ENCODE results near the gene AFG1L.
"Not testable (repeated sequence)": the region's sequence is repeated elsewhere in the genome, so short reads cannot be mapped to it uniquely, and the experiment has no call there.

The AFG1L gene

DNA sequence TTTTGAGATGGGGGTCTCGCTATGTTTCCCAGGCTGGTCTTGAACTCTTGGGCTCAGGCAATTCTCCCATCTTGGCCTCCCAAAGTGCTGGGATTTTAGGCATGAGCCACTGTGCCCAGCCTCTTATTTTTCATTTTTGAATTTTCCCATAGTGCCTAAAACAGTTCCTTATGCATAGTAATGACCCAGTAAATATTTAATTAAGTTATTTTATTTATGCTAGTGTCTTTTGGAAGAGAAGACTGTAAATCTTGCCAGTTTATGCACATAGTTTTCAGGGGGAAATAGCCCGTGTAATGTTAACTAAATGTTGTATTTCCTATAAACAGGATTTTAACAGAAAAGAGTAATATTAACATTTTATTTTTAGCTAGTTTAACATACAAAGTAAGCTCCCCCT, 60.3 kb downstream of the AFG1L start:
- DNase-seq (ENCODE audit: low read depth): no peak

DNA sequence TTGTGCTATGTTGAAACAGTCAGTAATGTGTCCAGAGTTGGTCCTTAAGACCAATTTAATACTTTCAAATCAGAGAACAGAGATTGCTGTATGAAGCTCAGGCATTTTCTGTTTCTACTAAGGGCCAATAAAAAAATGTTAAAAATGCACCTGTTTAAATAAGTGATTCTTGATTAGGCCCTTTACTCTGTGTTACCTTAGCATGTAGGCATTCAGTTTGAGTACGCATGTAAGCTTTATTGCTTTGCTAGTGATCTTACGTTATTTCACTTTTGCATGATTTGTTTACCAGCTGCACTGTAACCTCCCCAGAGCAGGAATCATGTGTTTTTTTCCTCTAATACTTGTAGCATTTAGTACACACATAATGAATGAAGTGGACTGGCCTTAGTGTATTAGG, 61.0 kb downstream of the AFG1L start:
- no peak for DNase-seq (ENCODE audit: low read depth)

DNA sequence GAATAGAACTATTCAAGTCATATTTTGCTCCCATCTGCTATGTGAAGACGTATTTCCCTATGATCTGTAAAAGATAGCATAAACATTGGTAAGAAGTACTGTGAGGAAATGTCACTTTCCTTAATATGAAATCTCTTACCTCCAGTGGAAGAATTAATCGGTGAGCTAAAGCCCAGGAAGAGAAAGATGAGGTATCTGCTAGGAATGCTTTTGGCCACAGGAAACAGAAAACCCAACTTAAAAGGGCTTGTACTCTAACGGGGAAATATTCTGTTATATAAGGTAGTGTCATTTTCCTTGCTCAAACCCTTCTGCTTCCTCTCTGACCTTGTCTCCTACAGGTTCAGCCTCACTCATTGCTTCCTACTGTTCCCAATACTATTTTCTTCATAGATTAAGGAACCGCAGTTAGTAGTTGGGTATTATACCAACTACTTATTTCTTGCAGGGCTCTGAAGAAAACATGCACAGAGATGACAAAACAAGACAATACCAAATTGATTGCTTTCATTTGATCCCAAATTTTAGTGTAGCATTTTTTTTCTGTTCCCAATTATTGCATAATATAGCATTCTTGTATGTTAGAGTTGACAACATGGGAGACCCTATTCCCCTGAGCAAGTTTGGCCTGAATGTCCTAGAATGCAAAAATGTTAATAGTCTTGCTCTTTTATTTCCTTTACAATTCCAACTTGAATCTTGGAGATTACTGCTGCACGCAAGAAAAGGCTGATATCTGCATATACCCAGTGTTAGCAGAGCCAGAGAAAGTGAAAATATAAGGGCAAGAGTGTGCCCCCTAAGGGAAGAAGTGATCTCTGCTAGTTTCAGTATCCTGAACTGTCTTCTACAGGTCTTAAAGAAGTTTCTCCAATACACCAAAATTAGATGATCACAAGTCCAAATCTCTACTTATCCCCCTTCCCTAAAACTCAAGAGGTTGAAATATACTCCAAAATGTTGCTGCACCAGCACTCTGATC, 65.3 kb downstream of the AFG1L start:
- DNase-seq (ENCODE audit: low read depth): no peak

DNA sequence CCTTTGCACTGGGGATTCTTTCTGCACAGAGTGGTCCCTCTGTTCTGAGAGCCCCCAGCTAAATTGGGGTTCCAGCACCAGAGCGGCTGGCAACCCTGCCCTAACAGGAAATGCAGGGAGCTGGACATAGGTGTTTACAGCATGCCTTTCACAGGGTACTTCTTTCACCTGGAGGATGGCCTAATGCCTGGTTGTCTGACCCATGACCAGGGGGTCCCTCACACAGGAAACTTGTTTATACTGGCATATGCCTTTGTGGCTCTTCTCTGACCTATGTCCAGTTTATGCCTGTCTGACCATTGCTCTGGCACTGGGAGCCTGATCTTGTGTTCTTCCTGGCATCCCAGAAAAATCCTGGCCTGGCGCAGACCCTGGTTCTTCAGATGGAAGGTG, 66.1 kb downstream of the AFG1L start:
- DNase-seq (ENCODE audit: low read depth): no peak

DNA sequence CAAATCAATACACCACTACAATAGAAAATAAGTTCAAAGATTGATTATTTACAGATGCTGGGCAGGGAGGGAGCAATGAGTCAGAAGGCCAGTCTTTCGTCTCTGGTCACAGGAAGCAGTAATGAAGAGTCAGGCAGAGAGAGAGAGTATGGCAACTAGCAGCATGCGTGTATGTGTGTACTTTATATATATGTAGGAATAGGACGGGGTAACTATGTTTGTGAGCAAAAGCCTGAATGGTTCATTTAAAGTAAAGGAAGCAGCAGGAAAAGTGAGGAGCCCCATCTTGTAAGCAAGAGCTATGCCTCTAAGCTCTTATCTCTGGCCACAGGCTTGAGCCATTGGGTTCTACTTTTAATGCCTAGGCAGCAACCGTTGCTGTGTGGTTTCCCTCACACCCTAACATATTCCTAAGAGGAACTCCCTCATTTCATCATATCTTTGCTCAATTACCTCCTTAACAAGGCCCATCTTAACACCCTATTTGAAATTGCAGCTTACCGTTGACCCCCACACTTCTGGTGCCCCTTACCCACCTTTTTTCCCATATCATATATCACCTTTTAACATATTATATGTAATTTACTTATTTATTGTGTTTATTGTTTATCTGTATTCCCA, 66.6 kb downstream of the AFG1L start:
- no peak for DNase-seq (ENCODE audit: low read depth)

DNA sequence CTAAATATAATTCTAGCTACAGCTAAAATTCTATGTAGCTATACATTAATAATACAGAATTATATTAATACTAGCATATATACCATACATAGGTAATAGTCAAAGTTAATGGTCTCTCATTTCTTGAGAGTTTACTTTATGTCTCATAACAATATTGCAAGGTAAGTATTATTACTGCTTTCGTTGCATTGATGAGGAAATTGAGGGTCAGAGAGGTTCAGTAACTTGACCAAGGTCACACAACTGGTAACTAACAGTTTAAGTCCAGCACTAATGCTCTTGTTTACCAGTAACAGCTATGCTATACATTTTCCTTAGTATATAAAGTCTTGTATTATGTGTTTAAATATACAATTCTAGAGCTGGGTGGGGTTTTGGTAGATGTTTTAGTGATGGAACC, 67.6 kb downstream of the AFG1L start:
- DNase-seq (ENCODE audit: low read depth): no peak

DNA sequence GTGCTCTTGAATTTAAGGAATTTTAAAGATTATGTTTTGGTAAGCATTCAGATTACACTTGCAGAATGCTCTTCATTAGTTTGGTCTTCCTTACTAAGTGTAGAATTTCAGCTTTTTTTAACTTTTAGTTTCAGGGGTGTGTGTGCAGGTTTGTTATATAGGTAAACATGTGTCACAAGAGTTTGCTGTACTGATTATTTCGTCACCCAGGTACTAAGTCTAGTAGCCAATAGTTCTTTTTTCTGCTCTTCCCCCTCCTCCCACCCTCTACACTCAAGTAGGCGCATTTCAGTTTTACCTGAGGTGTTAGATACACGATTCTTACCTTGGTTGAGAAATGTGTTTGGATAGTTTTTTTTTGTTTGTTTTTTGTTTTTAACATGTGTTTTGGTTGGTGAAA, 68.3 kb downstream of the AFG1L start:
- no peak for DNase-seq (ENCODE audit: low read depth)

DNA sequence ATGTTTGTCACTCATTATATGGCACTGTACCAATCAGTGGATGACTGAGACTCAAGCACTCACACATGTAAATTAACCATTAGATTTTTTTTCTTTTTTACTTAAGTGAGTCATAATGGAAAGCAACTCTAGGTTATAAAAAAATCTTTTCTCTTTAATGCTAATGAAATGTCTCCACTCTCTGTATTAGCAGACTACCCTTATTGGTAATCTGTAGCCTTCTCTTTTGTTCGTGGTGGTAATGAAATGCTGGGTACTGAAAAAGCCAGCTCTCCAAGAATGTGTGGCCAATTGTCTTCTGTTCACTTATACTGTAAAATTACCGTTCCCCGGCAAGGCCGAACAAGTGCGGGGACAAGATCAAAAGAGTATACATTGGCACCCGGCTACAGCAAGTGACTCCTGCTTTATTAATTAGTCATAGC, 69.0 kb downstream of the AFG1L start:
- DNase-seq (ENCODE audit: low read depth): no peak

DNA sequence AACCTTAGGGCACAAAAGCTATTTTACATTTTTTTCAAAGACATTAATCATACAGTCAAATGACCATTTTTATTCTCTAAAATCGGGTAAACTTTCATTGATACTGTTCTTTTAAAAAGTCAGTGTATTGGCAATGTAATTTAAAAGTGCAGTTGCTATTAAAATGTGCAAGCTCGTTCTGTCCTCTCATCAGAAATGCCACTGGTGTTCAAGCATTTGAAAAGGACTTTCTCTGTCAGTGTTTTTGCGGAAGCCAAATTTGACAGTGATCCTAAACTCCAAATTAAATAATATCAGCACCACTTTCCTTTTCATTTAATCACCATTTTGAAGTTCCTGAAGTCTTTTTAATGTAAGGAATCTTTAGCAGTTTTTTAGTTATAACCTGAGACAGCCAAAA, 69.6 kb downstream of the AFG1L start:
- no peak for DNase-seq (ENCODE audit: low read depth)

DNA sequence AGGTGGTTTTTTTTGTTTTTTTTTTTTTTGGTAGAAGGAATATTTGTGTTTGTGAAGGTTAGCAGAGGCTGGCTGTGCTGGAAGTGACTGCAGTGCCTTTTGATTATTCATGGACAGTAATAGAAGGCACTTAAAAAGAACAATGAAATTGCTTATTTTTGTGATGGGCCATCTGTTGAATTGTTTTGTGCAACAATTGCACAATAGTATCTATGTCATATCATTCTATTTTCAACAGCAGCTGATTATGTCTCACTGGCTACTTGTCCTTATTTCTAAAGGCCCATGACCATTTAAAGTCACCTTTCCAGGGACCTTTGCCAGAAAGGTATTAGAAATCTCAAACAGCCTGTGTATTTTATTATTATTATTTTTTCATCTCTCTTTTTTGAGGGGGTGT, 70.6 kb downstream of the AFG1L start:
- DNase-seq (ENCODE audit: low read depth): no peak

DNA sequence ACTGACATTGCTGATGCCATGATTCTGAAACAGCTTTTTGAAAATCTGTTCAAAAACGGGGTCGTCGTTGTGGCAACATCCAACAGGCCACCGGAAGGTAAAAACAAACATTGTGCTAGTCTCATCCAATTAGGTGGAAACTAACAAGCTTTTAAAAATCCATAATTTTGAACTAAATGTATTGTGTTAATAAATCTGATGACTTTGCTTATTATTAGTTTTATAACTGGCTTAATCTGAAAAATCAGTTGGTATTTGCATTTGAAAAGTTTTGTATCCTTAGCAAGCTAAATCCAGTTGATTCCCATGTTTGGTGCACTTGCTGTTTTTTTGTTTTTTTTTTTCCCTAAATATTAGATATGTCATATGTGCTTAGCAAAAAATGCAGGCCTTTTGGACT, 71.4 kb downstream of the AFG1L start:
- DNase-seq (ENCODE audit: low read depth): no peak

DNA sequence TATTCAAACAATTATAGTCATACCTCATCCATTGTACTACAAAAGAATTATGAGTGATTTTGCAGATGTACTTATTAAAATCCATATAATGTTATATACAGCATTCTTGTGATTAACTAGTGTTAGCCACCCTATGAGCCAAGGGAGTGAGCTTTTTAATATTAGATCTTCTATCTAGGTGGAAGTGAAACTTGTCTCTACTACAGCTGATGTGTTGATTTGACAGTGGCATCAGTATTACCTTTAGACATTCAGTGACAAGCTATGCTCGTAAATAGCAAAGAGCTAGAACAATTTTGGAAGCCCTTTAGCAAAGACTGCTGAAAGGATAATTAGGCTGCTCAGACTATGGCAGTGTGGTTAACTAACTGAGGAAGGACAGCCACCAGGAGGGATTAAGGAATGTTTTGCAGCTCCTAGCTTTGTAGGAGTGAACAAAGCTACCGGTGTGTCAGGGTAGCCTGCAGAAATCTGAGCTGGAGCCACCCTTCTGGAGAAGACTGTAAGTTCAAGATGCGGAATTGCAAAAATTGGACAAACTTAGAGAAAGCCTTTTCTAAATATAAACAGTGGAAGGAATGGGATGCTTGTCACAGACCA, 73.7 kb downstream of the AFG1L start:
- no peak for DNase-seq (ENCODE audit: low read depth)

DNA sequence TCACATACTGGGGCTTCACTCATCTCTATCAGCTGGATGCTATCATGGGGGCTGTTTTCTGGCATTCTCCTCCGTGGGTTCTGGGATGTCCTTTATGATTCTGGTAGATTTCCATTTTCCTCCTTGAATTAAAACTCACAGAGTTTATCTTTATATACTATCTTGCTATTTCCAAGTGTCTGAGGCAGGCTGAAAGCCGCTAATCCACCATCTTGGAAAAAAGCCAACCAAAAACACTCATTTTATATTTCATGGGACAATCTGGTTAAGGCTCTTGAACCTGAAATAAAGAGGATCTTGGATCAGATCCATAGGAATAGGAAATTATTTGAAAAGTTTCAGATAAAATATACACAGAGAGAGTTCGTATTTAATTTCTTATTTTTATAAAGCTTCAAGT, 86.0 kb downstream of the AFG1L start:
- no peak for DNase-seq (ENCODE audit: low read depth)

DNA sequence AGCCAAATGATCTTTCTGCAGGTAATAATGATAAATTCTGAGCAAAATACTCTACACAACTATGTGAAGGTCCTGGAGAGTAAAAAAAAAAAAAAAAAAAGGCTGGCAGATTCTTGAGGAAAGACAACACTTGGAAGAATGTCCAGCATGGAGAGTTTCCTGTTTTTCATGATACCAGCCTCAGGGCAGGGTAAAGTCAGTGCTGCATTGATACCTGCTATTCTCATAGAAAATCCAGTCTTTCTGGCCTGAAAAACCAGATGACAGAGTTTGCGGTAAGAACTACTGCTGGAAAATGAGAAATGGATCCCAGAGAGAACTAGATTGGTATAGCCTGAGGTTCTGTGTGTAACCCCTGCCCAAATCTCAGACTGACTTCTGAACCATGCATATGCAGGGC, 89.1 kb downstream of the AFG1L start:
- no peak for DNase-seq (ENCODE audit: low read depth)

DNA sequence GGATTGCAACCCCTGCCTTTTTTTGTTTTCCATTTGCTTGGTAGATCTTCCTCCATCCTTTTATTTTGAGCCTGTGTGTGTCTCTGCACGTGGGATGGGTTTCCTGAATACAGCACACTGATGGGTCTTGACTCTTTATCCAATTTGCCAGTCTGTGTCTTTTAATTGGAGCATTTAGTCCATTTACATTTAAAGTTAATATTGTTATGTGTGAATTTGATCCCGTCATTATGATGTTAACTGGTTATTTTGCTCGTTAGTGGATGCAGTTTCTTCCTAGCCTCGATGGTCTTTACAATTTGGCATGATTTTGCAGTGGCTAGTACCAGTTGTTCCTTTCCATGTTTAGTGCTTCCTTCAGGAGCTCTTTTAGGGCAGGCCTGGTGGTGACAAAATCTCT, 94.3 kb downstream of the AFG1L start:
- DNase-seq (ENCODE audit: low read depth): not testable (repeated sequence)

DNA sequence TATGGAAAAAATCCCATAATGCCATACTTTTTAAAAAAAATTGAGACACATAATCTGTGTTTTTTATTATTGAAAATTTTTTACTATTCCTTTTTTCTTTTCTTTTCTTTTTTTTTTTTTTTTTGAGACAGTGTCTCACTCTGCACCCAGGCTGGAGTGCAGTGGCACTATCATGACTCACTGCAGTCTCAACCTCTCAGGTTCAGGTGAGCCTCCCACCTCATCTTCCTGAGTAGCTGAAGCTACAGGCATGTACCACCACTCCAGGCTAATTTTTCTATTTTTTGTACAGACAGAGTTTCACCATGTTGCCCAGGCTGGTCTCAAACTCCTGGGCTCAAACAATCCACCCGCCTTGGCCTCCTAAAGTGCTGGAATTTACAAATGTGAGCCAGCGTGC, 100.4 kb downstream of the AFG1L start:
- DNase-seq (ENCODE audit: low read depth): no peak

DNA sequence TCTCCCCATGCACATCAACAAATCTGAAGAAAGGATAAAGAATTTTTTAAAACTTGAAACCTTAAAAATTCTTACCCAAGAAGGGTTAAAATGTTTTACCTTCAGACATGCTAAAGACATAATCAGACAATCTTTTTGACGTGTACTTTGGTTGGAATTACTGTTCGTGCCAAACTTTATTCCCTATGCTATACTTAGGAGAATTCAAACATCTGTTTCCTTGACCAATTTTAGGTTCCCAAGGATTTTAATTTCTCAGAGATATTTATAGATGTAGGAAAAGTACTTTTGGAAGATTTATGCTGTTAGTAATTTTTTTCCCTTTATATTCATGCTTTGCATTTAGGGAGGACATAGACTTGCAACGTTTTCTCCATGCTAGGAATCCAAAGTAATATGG, 108.4 kb downstream of the AFG1L start:
- DNase-seq (ENCODE audit: low read depth): no peak

DNA sequence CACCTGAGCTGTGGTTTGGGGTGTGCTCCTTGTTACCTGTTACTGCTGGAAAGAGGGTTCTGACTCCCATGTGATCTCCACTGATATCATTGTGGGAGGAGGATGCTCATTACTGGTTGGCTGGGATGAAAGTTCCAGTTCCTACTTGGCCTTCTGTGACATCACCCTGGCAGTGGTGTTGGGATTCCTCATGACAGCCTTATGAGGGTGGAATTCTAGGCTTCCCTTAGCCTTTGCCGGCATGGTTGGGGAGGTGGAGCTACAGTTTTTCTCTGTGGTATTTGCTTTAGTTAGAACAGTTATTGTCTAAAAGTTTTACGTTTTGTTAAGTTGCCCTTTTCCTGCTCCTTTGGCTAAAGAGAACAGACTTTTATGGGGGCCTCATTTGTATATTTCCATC, 112.1 kb downstream of the AFG1L start:
- DNase-seq (ENCODE audit: low read depth): no peak

DNA sequence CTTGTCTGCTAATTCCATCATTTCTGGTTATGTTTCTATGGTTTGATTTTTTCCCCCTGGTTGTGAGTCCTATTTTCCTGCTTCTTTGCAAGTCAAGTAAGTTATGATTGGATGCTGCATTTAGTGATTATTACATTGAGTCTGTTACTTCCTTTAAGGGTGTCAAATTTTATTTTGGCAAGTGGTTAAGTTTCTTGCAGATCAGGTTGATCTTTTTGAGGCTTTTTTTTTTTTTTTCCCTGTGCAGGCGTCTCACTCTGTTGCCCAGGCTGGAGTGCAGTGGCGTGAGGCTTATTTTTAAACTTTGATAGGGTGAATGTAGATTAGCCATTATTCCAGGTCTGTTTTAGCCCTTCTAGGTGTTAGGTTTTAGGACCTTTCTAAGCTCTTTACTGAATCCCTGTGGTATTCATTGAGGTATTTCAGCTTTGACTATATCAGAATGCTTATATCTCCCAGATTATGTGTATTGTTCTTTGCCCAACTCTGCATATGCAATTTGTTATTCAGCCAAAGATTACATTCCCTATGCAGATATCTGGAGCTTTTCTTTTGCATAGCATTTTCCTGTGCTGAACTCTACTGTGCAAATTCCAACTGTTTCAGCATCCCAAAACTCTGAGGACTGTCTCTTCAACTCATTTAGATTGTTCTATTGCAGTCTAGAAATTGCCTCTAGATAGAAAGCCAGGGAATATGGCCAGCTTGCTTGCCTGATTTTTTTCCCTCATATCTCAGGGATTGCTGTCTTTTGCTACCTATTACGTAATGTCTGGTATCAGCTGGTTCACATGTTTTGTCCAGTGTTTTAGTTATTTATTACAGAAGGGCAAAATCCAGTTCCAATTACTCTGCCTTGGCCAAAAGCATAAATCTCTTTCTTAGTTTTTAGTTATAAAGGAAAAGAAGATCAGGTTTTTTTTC, 113.3 kb downstream of the AFG1L start:
- DNase-seq (ENCODE audit: low read depth): no peak

DNA sequence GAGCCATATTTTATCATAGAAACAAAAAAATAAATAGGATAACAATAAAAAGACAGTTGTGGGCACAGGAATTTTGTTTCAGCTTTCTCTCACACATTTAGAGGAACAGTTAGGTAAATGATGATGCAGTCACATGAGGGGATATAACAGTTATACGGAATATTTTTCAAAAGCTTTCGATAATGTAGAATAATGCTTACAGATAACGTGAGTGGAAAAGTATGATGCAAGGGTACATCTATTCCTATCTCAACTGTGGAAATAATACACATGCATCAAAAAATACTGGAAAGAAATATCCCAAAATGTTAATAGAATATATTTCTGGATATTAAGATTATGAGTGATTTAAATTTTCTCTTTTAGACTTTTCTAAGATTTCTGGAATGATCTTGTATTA, 114.0 kb downstream of the AFG1L start:
- no peak for DNase-seq (ENCODE audit: low read depth)

DNA sequence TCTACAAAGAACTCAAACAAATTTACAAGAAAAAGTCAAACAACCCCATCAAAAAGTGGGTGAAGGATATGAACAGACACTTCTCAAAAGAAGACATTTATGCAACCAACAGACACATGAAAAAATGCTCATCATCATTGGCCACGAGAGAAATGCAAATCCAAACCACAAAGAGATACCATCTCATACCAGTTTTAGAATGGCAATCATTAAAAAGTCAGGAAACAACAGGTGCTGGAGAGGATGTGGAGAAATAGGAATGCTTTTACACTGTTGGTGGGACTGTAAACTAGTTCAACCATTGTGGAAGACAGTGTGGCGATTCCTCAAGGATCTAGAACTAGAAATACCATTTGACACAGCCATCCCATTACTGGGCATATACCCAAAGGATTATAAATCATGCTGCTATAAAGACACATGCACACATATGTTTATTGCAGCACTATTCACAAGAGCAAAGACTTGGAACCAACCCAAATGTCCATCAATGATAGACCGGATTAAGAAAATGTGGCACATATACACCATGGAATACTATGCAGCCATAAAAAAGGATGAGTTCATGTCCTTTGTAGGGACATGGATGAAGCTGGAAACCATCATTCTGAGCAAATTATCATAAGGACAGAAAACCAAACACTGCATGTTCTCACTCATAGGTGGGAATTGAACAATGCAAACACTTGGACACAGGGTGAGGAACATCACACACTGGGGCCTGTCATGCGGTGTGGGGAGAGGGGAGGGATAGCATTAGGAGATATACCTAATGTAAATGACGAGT, 121.4 kb downstream of the AFG1L start:
- DNase-seq (ENCODE audit: low read depth): not testable (repeated sequence)
